Measurements from ENCODE around the gene FOSL1. TPM values are rescaled to one million over a fixed set of nuclear protein-coding genes. Genes with fewer than 3 reads are reported as not detected.

FOSL1 gene
- total RNA-seq, 2 experiments from 2014 or later = 0.88 TPM; not detected in 1

- H3K4me3 ChIP-seq (ENCODE audit: low read depth, low read length, poor library complexity, severe bottlenecking) = no peak overlapping the region
- H3K4me1 ChIP-seq (ENCODE audit: insufficient read depth, low read length, poor library complexity, severe bottlenecking) = peaks cover 17% of the 10 kb centered on the region
- TF ChIP-seq EZH2phosphoT487 (IDR thresholded peaks at IDR 0.05; ENCODE audit: borderline replicate concordance, low read depth, low read length) (no peak), CTCF (conservative IDR thresholded peaks at IDR 0.05; ENCODE audit: low read length) (no peak)
- H3K36me3 ChIP-seq (ENCODE audit: insufficient read depth, low read length) = peaks cover 8% of the 10 kb centered on the region; the same call in 1 of the 2 replicates
- H3K79me2 ChIP-seq (ENCODE audit: insufficient read depth, low read depth, low read length) = peaks cover 7% of the 10 kb centered on the region; the same call in 1 of the 2 replicates
- H3K27ac ChIP-seq (ENCODE audit: low read depth, low read length, poor library complexity, severe bottlenecking) = no peak overlapping the region
- POLR2A ChIA-PET = interaction anchor here (0.6 to 1.1 kb wide), 3 partner anchors 28 to 971 kb away, joined by 3 to 7 read pairs (median 3); no protein-coding TSS in a partner anchor
- H3K9me2 ChIP-seq (ENCODE audit: insufficient read depth, low read length) = no peaks in the 10 kb centered on the region
- CTCF ChIA-PET (ENCODE audit: unreplicated experiment) = interaction anchor here (1.2 kb wide), 1 partner anchor 32 kb away, joined by 4 read pairs; the partner anchor contains the start of gene CCDC85B
- H3K4me2 ChIP-seq (ENCODE audit: low read length) = no peak overlapping the region
- intact Hi-C loops (cut with micrococcal nuclease; ENCODE audit: unreplicated experiment) = no loop called here
- no peaks in the 10 kb centered on the region for H4K20me1 ChIP-seq (ENCODE audit: insufficient read depth, low read length)
- no TSS peak for BruUV-seq (replicated peaks)
- no peaks in the 10 kb centered on the region for H3K9me3 ChIP-seq (ENCODE audit: low read length)
- H2AFZ ChIP-seq (ENCODE audit: low read length) = no peak overlapping the region
- no peak for DNase-seq (ENCODE audit: low spot score)
Measured at GRCh38 chr11:65922565-65922964, 22.4 kb upstream of the FOSL1 start.

GRCh38 chr11:65921876-65922275 is 21.7 kb upstream of the FOSL1 start:
- POLR2A ChIA-PET = no interaction called here
- CTCF ChIA-PET (ENCODE audit: unreplicated experiment) = no interaction called here
- Histone ChIP-seq H3K27ac (ENCODE audit: low read depth, low read length, poor library complexity, severe bottlenecking) (no peak overlapping the region), H3K4me3 (ENCODE audit: low read depth, low read length, poor library complexity, severe bottlenecking) (no peak overlapping the region), H3K4me1 (ENCODE audit: insufficient read depth, low read length, poor library complexity, severe bottlenecking) (peaks cover 22% of the 10 kb centered on the region), H3K9me2 (ENCODE audit: insufficient read depth, low read length) (no peaks in the 10 kb centered on the region), H3K4me2 (ENCODE audit: low read length) (no peak overlapping the region), H4K20me1 (ENCODE audit: insufficient read depth, low read length) (no peaks in the 10 kb centered on the region), H3K36me3 (ENCODE audit: insufficient read depth, low read length) (peaks cover 8% of the 10 kb centered on the region; the same call in 1 of the 2 replicates), H2AFZ (ENCODE audit: low read length) (no peak overlapping the region), H3K79me2 (ENCODE audit: insufficient read depth, low read depth, low read length) (peaks cover 11% of the 10 kb centered on the region; the same call in 1 of the 2 replicates), H3K9me3 (ENCODE audit: low read length) (no peaks in the 10 kb centered on the region)
- no peak for DNase-seq (ENCODE audit: low spot score)
- TF ChIP-seq EZH2phosphoT487 (IDR thresholded peaks at IDR 0.05; ENCODE audit: borderline replicate concordance, low read depth, low read length) (no peak), CTCF (conservative IDR thresholded peaks at IDR 0.05; ENCODE audit: low read length) (no peak)
- intact Hi-C loops (cut with micrococcal nuclease; ENCODE audit: unreplicated experiment) = no loop called here
- no TSS peak for BruUV-seq (replicated peaks)

- no peaks in the 10 kb centered on the region for H3K9me2 ChIP-seq (ENCODE audit: insufficient read depth, low read length)
- no peak overlapping the region for H2AFZ ChIP-seq (ENCODE audit: low read length)
- no peak overlapping the region; the same call in 1 of the 2 replicates for H3K4me2 ChIP-seq (ENCODE audit: low read length)
- no TSS peak for BruUV-seq (replicated peaks)
- ChIA-PET CTCF (ENCODE audit: unreplicated experiment) (no interaction called here), POLR2A (no interaction called here)
- no peak for TF ChIP-seq EZH2phosphoT487 (IDR thresholded peaks at IDR 0.05; ENCODE audit: borderline replicate concordance, low read depth, low read length)
- no peak for TF ChIP-seq CTCF (conservative IDR thresholded peaks at IDR 0.05; ENCODE audit: low read length)
- no peaks in the 10 kb centered on the region for H3K9me3 ChIP-seq (ENCODE audit: low read length)
- H3K36me3 ChIP-seq (ENCODE audit: insufficient read depth, low read length) = peaks cover 8% of the 10 kb centered on the region; the same call in 1 of the 2 replicates
- no peak overlapping the region for H3K4me3 ChIP-seq (ENCODE audit: low read depth, low read length, poor library complexity, severe bottlenecking)
- H4K20me1 ChIP-seq (ENCODE audit: insufficient read depth, low read length) = no peaks in the 10 kb centered on the region
- intact Hi-C loops (cut with micrococcal nuclease; ENCODE audit: unreplicated experiment) = no loop called here
- peaks cover 22% of the 10 kb centered on the region for H3K4me1 ChIP-seq (ENCODE audit: insufficient read depth, low read length, poor library complexity, severe bottlenecking)
- DNase-seq (ENCODE audit: low spot score) = no peak
- no peak overlapping the region for H3K27ac ChIP-seq (ENCODE audit: low read depth, low read length, poor library complexity, severe bottlenecking)
- peaks cover 11% of the 10 kb centered on the region; the same call in 1 of the 2 replicates for H3K79me2 ChIP-seq (ENCODE audit: insufficient read depth, low read depth, low read length)
Measured at GRCh38 chr11:65921033-65921555, 20.9 kb upstream of the FOSL1 start.

All from OCI-LY7 (cell line).